Neuronal stem cell (in vitro differentiated cells): Measurements from ENCODE around the gene CIAPIN1.

Source experiments
- DNase-seq: peaks from one replicate; pipeline ENCODE4 v3.0.0-alpha.2; 2013; ENCODE audit warnings: low spot score
- H2AFZ ChIP-seq: one replicate; pipeline ENCODE4 v1.6.1; 2013; ENCODE audit warnings: mild to moderate bottlenecking, low read length, inconsistent platforms
- H2AK5ac ChIP-seq: 2 replicates; pipeline ENCODE4 v1.6.1; 2013; ENCODE audit warnings: low read depth, mild to moderate bottlenecking, inconsistent platforms, low read length, moderate library complexity, mixed read lengths
- H2BK120ac ChIP-seq: 2 replicates; pipeline ENCODE4 v1.6.1; 2013; ENCODE audit warnings: low read depth, mild to moderate bottlenecking, inconsistent platforms, low read length, moderate library complexity, mixed read lengths
- H2BK12ac ChIP-seq: one replicate; pipeline ENCODE4 v1.6.1; 2013; ENCODE audit warnings: low read length, inconsistent platforms
- H2BK15ac ChIP-seq: 2 replicates; pipeline ENCODE4 v1.6.1; 2013; ENCODE audit warnings: mild to moderate bottlenecking, low read length, inconsistent platforms, mixed read lengths
- H2BK5ac ChIP-seq: one replicate; pipeline ENCODE4 v1.6.1; 2013; ENCODE audit warnings: inconsistent platforms, mild to moderate bottlenecking, low read length, moderate library complexity
- H3K14ac ChIP-seq: one replicate; pipeline ENCODE4 v1.6.1; 2013; ENCODE audit warnings: low read length, inconsistent platforms
- H3K18ac ChIP-seq: 2 replicates; pipeline ENCODE4 v1.6.1; 2013; ENCODE audit warnings: low read length, inconsistent platforms
- H3K23ac ChIP-seq: 2 replicates; pipeline ENCODE4 v1.6.1; 2013; ENCODE audit warnings: low read depth, mild to moderate bottlenecking, mixed read lengths, low read length, inconsistent platforms; ENCODE audit not compliant: poor library complexity
- H3K27ac ChIP-seq: replicated peaks from 3 replicates; pipeline ENCODE4 v1.5.1; 2013; ENCODE audit warnings: low read length, inconsistent platforms
- H3K27me3 ChIP-seq, 3 experiments: 2 replicates each; pipeline ENCODE4 v1.6.1; 2013; ENCODE audit warnings: low read length in 3 of 3, mild to moderate bottlenecking in 2 of 3, inconsistent platforms in 1 of 3, low read depth in 1 of 3, mixed read lengths in 1 of 3, moderate library complexity in 1 of 3; ENCODE audit not compliant: control insufficient read depth in 3 of 3, insufficient read depth in 3 of 3
- H3K36me3 ChIP-seq, 2 donors: replicated peaks in 1 of 2; 2 replicates each; pipeline ENCODE4 v1.6.1; 2013; ENCODE audit warnings: low read length in 2 of 2; ENCODE audit not compliant: control insufficient read depth in 2 of 2, insufficient read depth in 2 of 2
- H3K4ac ChIP-seq: 2 replicates; pipeline ENCODE4 v1.6.1; 2013; ENCODE audit warnings: inconsistent platforms, mild to moderate bottlenecking, low read length, moderate library complexity
- H3K4me1 ChIP-seq, 2 donors: 1 replicate in 1 of 2; 2 replicates in 1 of 2; pipeline ENCODE4 v1.6.1; 2013; ENCODE audit warnings: low read length in 2 of 2, low read depth in 1 of 2; ENCODE audit not compliant: control insufficient read depth in 2 of 2, insufficient read depth in 1 of 2
- H3K4me2 ChIP-seq: one replicate; pipeline ENCODE4 v1.6.1; 2013; ENCODE audit warnings: mild to moderate bottlenecking, low read length, inconsistent platforms; ENCODE audit not compliant: insufficient read depth, poor library complexity, severe bottlenecking
- H3K4me3 ChIP-seq, 2 donors: 2 replicates each; pipeline ENCODE4 v1.5.1; 2013; ENCODE audit warnings: low read length in 2 of 2, mild to moderate bottlenecking in 2 of 2, inconsistent platforms in 1 of 2, moderate library complexity in 1 of 2
- H3K79me1 ChIP-seq: one replicate; pipeline ENCODE4 v1.6.1; 2013; ENCODE audit warnings: low read depth, mild to moderate bottlenecking, inconsistent platforms, low read length, moderate library complexity
- H3K9ac ChIP-seq: one replicate; pipeline ENCODE4 v1.6.1; 2013; ENCODE audit warnings: mild to moderate bottlenecking, low read depth, low read length, inconsistent platforms; ENCODE audit not compliant: poor library complexity
- H3K9me3 ChIP-seq, 2 donors: replicated peaks in 1 of 2; 2 replicates each; pipeline versions ENCODE3 to v1.6.1; 2013; ENCODE audit warnings: low read length in 2 of 2, mild to moderate bottlenecking in 2 of 2, inconsistent platforms in 1 of 2, low read depth in 1 of 2, mixed read lengths in 1 of 2, moderate library complexity in 1 of 2; ENCODE audit not compliant: control insufficient read depth in 2 of 2, insufficient read depth in 1 of 2
- H4K8ac ChIP-seq: one replicate; pipeline ENCODE4 v1.6.1; 2013; ENCODE audit warnings: low read depth, mild to moderate bottlenecking, inconsistent platforms, low read length, moderate library complexity
- H4K91ac ChIP-seq: one replicate; pipeline ENCODE4 v1.6.1; 2013; ENCODE audit warnings: low read length, low read depth, mild to moderate bottlenecking, inconsistent platforms; ENCODE audit not compliant: poor library complexity
- WGBS, 2 donors: extraction: QIAGEN DNeasy Blood & Tissue Kit; methylation state at CpG; one replicate each; pipeline ENCODE4 v1.1.7; 2013; ENCODE audit warnings: missing lambda C conversion rate in 2 of 2, mixed read lengths in 1 of 2; ENCODE audit not compliant: insufficient read length in 2 of 2, insufficient replicate concordance in 1 of 2; ENCODE audit errors: extremely low coverage in 2 of 2; 5-methylcytosine and 5-hydroxymethylcytosine counted together

The CIAPIN1 gene

GRCh38 chr16:57432505-57432904 is 14.7 kb downstream of the CIAPIN1 start:
- WGBS, 2 donors = no CpG with 5 or more reads among the region's 2 CpGs
- no peak overlapping the region for H2BK12ac ChIP-seq

GRCh38 chr16:57430955-57431354 is 16.2 kb downstream of the CIAPIN1 start:
- no peak overlapping the region for H2BK12ac ChIP-seq
- H3K4me3 ChIP-seq = no peak overlapping the region
- no peak overlapping the region for H3K27ac ChIP-seq

More at GRCh38 chr16:57432505-57432904, 14.7 kb downstream of the CIAPIN1 start:
- Histone ChIP-seq H4K8ac (no peak overlapping the region), H2BK15ac (no peak overlapping the region), H3K4me2 (no peak overlapping the region), H3K18ac (no peak overlapping the region), H3K4me1 (no peaks in the 10 kb centered on the region), H3K36me3 (peaks cover 45 to 94% of the 10 kb centered on the region in 2 donors), H3K27ac (no peak overlapping the region), H2BK120ac (no peak overlapping the region), H3K27me3 (no peaks in the 10 kb centered on the region), H2AFZ (no peak overlapping the region), H4K91ac (no peak overlapping the region), H3K4me3 (no peak overlapping the region), H3K9me3 (no peaks in the 10 kb centered on the region), H2BK5ac (no peak overlapping the region), H3K14ac (no peak overlapping the region), H3K79me1 (no peaks in the 10 kb centered on the region), H2AK5ac (no peak overlapping the region), H3K23ac (no peak overlapping the region), H3K4ac (no peak overlapping the region), H3K9ac (no peak overlapping the region)
- no peak for DNase-seq

GRCh38 chr16:57427824-57428223 is 19.4 kb downstream of the CIAPIN1 start:
- Histone ChIP-seq H3K79me1 (no peaks in the 10 kb centered on the region), H2BK120ac (no peak overlapping the region), H2BK12ac (no peak overlapping the region), H3K18ac (no peak overlapping the region), H3K4me2 (no peak overlapping the region), H2BK15ac (no peak overlapping the region), H4K91ac (no peak overlapping the region), H3K4me1 (no peaks in the 10 kb centered on the region), H3K36me3 (peaks cover 30 to 61% of the 10 kb centered on the region in 2 donors), H3K14ac (no peak overlapping the region), H2AK5ac (no peak overlapping the region), H2BK5ac (no peak overlapping the region), H3K4me3 (no peak overlapping the region), H3K27me3 (no peaks in the 10 kb centered on the region), H3K9ac (no peak overlapping the region), H3K4ac (no peak overlapping the region), H3K9me3 (no peaks in the 10 kb centered on the region), H3K27ac (no peak overlapping the region), H4K8ac (no peak overlapping the region), H2AFZ (no peak overlapping the region), H3K23ac (no peak overlapping the region)
- no peak for DNase-seq

More at GRCh38 chr16:57430955-57431354, 16.2 kb downstream of the CIAPIN1 start:
- Histone ChIP-seq H3K79me1 (no peaks in the 10 kb centered on the region), H4K91ac (no peak overlapping the region), H2BK5ac (no peak overlapping the region), H3K14ac (no peak overlapping the region), H3K9me3 (no peaks in the 10 kb centered on the region), H4K8ac (no peak overlapping the region), H3K18ac (no peak overlapping the region), H3K9ac (no peak overlapping the region), H3K4me2 (no peak overlapping the region), H2BK120ac (no peak overlapping the region), H3K36me3 (peaks cover 45 to 92% of the 10 kb centered on the region in 2 donors), H3K4me1 (no peaks in the 10 kb centered on the region), H3K23ac (no peak overlapping the region), H2AFZ (no peak overlapping the region), H3K27me3 (no peaks in the 10 kb centered on the region), H2AK5ac (no peak overlapping the region), H3K4ac (no peak overlapping the region), H2BK15ac (no peak overlapping the region)
- WGBS, 2 donors = no CpG with 5 or more reads among the region's 5 CpGs
- no peak for DNase-seq

GRCh38 chr16:57427307-57427706 is 19.9 kb downstream of the CIAPIN1 start:
- Histone ChIP-seq H3K4me3 (no peak overlapping the region), H3K27me3 (no peaks in the 10 kb centered on the region), H2BK5ac (no peak overlapping the region), H3K4ac (no peak overlapping the region), H2AK5ac (no peak overlapping the region), H3K36me3 (peaks cover 25 to 56% of the 10 kb centered on the region in 2 donors), H3K9me3 (no peaks in the 10 kb centered on the region), H2BK15ac (no peak overlapping the region), H4K8ac (no peak overlapping the region), H2AFZ (no peak overlapping the region), H3K4me2 (no peak overlapping the region), H4K91ac (no peak overlapping the region), H2BK120ac (no peak overlapping the region), H3K27ac (no peak overlapping the region), H3K9ac (no peak overlapping the region), H3K18ac (no peak overlapping the region), H3K79me1 (no peaks in the 10 kb centered on the region), H3K23ac (no peak overlapping the region), H3K14ac (no peak overlapping the region), H3K4me1 (no peaks in the 10 kb centered on the region), H2BK12ac (no peak overlapping the region)
- no peak for DNase-seq
- WGBS, 2 donors = no CpG with 5 or more reads among the region's 8 CpGs
